Type B pancreatic cell (in vitro differentiated cells): ENCODE measurements around the gene OLA1. TPM values are rescaled to one million over a fixed set of nuclear protein-coding genes. Genes with fewer than 3 reads are reported as not detected.
A peak's percentile ranks its signal among the peaks of the same experiment; 100 is the strongest.

Experiments used
- DNase-seq: peaks from one replicate; pipeline ENCODE4 v3.0.0; 2021; ENCODE audit warnings: mixed read lengths; ENCODE audit not compliant: unreplicated experiment; ENCODE audit errors: extremely low spot score
- H3K27ac Mint-ChIP-seq: 2 replicates; pipeline ENCODE4 v1.8.0; 2021; ENCODE audit warnings: mild to moderate bottlenecking, mixed read lengths
- H3K27me3 Mint-ChIP-seq: 2 replicates; pipeline ENCODE4 v1.8.0; 2021; ENCODE audit warnings: mixed read lengths
- H3K36me3 Mint-ChIP-seq: 2 replicates; pipeline ENCODE4 v1.8.0; 2021; ENCODE audit warnings: mixed read lengths
- H3K4me1 Mint-ChIP-seq: one replicate; pipeline ENCODE4 v1.8.0; 2021; ENCODE audit warnings: mixed read lengths; ENCODE audit not compliant: unreplicated experiment
- H3K4me3 Mint-ChIP-seq: 2 replicates; pipeline ENCODE4 v1.8.0; 2021; ENCODE audit warnings: mild to moderate bottlenecking, mixed read lengths
- H3K9me3 Mint-ChIP-seq: 2 replicates; pipeline ENCODE4 v1.8.0; 2021; ENCODE audit warnings: mixed read lengths
- total RNA-seq: library from RNA; stranded (reverse); gene quantifications from 2 replicates; pipeline ENCODE4 v1.2.1, GENCODE V29; 2021; ENCODE audit warnings: low replicate concordance
- TF ChIP-seq, protein P1 (sequence below): fragments of 200-600 bp; sonication (generic); conservative IDR thresholded peaks from 2 replicates; pipeline ENCODE4 v1.5.0; 2021; ENCODE audit warnings: antibody characterized with exemption, mild to moderate bottlenecking

OLA1 gene
- total RNA-seq, 1 donor from 2014 or later = 94.4 TPM

DNA sequence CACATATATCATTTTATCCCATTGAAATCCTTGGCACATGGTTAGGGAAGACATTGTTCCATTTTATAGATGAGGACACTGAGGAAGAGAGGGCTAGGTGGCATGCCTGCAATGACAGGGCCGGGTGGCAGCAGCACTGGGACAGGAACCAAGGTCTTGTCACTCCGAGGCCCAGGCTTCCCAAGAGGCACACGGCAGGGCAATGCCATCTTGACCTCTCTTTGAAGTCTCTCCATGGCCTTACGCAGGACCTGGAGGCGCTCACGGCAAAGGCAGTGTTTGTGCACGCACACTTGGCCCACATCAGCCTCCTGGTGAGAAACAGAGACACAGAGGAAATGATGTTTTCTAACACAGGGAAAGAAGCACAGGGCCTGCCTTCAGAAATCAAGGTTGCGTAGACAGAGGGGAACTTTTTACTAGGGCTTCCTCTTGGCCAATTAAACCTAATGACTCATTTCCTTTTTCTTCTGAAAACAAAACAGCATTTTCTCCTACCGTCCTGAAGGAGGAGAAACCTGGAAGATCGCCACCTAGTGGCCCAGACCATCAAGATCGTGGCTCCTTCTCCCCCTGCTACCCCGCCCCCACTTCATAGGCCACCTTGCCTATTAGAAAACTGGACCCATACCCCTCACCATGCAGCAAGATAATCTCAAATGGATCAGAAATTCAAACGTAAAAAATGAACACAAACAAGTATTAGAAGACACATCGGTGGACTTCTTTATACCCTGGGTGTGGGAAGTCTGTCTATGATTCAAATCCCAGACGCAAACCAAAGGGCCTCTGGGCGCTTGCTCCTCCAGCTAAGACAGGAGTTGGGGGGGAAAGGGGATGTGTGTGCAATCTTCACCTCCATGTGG lies 208.5 kb downstream of the OLA1 start:
- Mint-ChIP-seq H3K9me3 (no peaks in the 10 kb centered on the region), H3K36me3 (no peaks in the 10 kb centered on the region), H3K27me3 (no peaks in the 10 kb centered on the region), H3K27ac (peak overlapping the region; percentile 56), H3K4me3 (no peak overlapping the region), H3K4me1 (peaks cover 9% of the 10 kb centered on the region)
- DNase-seq = peak; percentile 80
- TF ChIP-seq, protein P1, sequence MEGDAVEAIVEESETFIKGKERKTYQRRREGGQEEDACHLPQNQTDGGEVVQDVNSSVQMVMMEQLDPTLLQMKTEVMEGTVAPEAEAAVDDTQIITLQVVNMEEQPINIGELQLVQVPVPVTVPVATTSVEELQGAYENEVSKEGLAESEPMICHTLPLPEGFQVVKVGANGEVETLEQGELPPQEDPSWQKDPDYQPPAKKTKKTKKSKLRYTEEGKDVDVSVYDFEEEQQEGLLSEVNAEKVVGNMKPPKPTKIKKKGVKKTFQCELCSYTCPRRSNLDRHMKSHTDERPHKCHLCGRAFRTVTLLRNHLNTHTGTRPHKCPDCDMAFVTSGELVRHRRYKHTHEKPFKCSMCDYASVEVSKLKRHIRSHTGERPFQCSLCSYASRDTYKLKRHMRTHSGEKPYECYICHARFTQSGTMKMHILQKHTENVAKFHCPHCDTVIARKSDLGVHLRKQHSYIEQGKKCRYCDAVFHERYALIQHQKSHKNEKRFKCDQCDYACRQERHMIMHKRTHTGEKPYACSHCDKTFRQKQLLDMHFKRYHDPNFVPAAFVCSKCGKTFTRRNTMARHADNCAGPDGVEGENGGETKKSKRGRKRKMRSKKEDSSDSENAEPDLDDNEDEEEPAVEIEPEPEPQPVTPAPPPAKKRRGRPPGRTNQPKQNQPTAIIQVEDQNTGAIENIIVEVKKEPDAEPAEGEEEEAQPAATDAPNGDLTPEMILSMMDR = peak; percentile 91

DNA sequence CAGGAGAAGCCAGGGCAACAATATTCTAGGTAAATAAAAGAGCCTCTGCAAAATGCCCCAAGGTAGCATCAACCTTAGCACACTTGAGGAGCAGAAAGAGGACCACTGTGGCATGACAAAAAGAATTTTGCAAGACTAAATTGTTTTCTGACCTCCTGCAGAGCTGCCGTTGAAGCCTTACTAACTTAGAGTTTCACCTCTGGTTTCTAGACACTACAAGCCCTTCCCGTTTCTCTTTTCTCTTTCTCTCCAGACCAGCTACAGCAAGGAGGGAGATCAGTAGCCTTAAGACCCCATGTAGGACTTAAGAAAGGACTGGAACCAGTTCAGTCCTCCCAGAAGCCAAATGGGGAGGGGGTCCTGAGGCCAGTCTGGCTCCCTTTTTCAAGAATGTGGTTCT lies 209.9 kb downstream of the OLA1 start:
- H3K4me3 Mint-ChIP-seq = no peak overlapping the region
- H3K9me3 Mint-ChIP-seq = peaks cover 7% of the 10 kb centered on the region
- no peak overlapping the region for H3K27ac Mint-ChIP-seq
- no peaks in the 10 kb centered on the region for H3K27me3 Mint-ChIP-seq
- H3K36me3 Mint-ChIP-seq = no peaks in the 10 kb centered on the region
- TF ChIP-seq, protein P1 = no peak
- no peak for DNase-seq
- peaks cover 9% of the 10 kb centered on the region for H3K4me1 Mint-ChIP-seq

DNA sequence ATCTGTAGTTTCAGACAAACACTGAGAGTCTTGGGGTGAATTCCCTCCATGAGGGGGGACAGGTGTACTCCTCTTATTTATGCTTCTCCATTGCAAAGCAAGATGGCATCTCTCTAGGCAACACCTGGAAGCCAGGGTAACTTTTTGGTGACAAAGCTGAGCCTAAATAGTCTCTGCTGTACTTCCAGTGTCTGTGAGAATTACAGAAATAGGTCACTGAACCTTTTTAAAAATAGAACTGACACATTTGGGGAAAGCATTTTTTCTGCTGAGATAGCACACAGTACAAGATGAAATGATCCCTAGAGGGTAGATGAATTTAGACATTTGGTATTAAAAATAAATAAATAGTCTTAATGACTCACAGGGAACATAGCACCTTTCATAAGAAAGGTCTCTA lies 211.5 kb downstream of the OLA1 start:
- no peak for DNase-seq
- peaks cover 15% of the 10 kb centered on the region for H3K4me1 Mint-ChIP-seq
- no peaks in the 10 kb centered on the region for H3K27me3 Mint-ChIP-seq
- peaks cover 12% of the 10 kb centered on the region for H3K9me3 Mint-ChIP-seq
- H3K27ac Mint-ChIP-seq = no peak overlapping the region
- no peak overlapping the region for H3K4me3 Mint-ChIP-seq
- TF ChIP-seq, protein P1 = no peak
- no peaks in the 10 kb centered on the region for H3K36me3 Mint-ChIP-seq

DNA sequence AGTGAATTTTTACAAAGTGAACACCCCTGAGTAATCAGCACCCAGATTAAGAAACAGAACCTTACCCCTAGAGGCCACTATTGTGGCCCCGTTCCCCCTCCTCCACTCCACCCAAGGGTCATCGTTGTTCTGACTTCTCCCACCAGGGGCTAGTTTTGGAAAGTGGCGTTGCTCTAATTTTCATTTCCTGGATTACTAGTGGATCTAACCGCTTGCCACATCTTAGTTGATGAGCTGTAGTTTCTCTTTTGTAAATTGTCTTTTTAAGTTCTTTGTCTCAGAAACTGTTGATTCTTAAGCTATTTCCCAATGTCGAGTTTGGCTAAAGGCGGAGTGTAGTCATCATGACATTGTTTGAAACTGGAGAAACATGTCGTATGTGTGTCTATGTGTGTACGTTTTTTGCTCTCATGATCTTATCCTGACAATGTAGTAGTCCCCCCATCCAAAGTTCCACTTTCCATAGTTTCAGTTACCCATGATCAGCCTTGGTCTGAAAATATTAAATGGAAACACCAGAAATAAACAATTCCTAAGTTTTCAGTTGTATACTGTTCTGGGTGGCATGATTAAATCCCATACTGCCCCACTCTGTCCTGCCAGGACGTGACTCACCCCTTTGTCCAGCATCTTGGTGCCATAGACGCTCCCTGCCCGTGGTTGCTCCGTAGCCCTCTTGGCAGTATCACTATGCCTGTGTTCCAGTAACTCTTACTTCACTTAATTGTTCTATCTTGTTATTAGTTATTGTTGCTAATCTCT lies 212.2 kb downstream of the OLA1 start:
- no peak overlapping the region for H3K4me3 Mint-ChIP-seq
- TF ChIP-seq, protein P1 = peak; percentile 59
- peaks cover 12% of the 10 kb centered on the region for H3K9me3 Mint-ChIP-seq
- no peaks in the 10 kb centered on the region for H3K27me3 Mint-ChIP-seq
- H3K36me3 Mint-ChIP-seq = no peaks in the 10 kb centered on the region
- H3K27ac Mint-ChIP-seq = no peak overlapping the region
- DNase-seq = no peak
- peaks cover 15% of the 10 kb centered on the region for H3K4me1 Mint-ChIP-seq

DNA sequence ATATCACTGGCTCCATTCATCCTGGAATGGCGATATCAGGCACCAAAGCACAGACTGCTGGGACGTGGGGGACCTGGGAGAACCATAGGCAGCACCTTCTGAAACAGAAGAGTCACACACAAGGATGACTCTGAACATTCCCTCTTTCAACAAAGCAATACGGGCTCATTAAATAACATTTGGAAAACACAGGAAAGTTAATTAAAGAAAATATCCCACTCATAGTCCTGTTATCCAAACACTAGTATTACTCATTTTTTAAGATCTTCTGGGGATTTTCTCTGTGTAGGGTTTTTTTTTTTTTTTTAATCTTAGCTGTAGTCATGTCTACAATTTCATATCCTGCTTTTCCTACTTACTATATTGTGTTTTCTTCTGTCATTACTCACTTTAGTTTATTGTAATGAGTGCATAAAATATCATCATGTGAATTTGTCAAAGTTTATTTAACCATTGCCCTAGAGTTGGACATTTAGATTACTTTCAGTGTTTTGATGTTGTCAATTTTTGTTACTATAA lies 213.2 kb downstream of the OLA1 start:
- DNase-seq = no peak
- no peaks in the 10 kb centered on the region for H3K27me3 Mint-ChIP-seq
- no peaks in the 10 kb centered on the region for H3K36me3 Mint-ChIP-seq
- no peak overlapping the region for H3K27ac Mint-ChIP-seq
- H3K9me3 Mint-ChIP-seq = peaks cover 12% of the 10 kb centered on the region
- TF ChIP-seq, protein P1 = no peak
- H3K4me1 Mint-ChIP-seq = peaks cover 15% of the 10 kb centered on the region
- H3K4me3 Mint-ChIP-seq = no peak overlapping the region
